A172 (cell line): ENCODE results near the gene FADS3. TPM values are rescaled to one million over a fixed set of nuclear protein-coding genes. Genes with fewer than 3 reads are reported as not detected.

Experiments used
- DNase-seq: peaks from one replicate; pipeline ENCODE4 v3.0.0-alpha.2; 2015; ENCODE audit warnings: low spot score
- total RNA-seq: library from RNA; depleted of rRNA; stranded (reverse); fragments of >200 nt; shearing (Covaris generic); gene quantifications from 2 replicates; pipeline ENCODE4 v1.2.3, GENCODE V29; 2014

Gene FADS3
- total RNA-seq, 1 experiment from 2014 or later, result 139 TPM

GRCh38 chr11:61860054-61860903, 31.1 kb downstream of the FADS3 start:
- peak; percentile 71 for DNase-seq

- no peak for DNase-seq
These were observed 35.2 kb downstream of the FADS3 start for GRCh38 chr11:61855939-61856680.

GRCh38 chr11:61854966-61855714, 36.2 kb downstream of the FADS3 start:
- DNase-seq, result no peak

- no peak for DNase-seq
These were observed 37.0 kb downstream of the FADS3 start for GRCh38 chr11:61854206-61854895.

- no peak for DNase-seq
These were observed 37.6 kb downstream of the FADS3 start for GRCh38 chr11:61853698-61854169.

DNA sequence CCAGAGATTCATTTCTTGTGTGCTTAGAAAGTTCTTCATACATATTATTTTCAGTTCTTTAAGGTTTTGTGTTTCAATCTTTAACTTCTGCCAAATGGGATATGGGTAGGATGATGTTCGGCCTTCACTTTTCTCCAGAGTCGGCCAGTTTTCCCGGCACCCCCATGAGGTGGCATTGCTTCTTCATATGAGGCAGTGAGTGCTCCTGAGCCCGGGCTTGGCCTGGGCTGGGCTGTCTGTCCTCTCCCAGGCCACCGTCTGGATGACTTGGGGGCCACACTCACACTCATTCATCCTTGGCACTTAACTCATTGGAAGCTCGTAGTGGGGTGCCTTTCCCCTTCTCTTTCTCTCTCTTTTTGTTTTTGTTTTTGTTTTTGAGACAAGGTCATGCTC, 39.4 kb downstream of the FADS3 start:
- DNase-seq, result no peak

DNA sequence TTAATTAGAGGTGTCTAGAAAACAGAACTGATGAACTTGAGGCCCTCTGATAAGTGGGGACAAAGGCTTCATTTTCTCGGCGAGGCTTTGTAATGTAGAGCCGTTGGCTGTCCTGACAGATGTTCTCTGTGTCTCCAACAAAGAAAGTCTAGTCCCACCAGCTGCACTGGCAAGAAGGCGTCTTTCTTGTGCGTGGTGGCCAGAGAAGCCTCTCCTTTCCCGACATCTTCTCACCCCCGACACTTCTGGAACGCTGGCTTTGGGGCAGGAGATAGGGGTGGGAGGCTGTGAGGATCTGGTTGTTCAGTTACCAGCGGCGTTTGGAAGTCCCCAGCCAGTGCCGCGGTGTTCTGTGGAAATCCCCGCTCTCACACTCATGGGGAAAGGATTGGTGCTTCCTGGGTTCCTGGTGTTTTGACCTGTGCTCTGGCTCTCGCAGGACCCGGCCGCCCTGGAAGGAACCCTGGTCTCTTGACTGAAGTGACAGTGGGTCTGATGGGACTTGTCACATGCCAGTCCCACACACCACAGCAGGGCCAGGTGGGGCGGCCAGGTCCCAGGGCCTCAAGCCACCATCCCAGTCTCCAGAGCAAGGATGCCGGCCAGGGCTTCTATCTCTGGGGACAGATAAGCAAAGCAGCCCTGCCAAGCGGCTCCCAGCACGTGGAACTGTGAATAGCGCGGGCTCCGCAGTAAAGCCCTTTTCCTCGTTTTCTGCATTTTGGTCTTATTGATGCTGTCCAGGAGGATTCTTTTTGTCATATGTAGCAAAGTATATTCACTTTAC, 40.0 kb downstream of the FADS3 start:
- DNase-seq, result no peak

DNA sequence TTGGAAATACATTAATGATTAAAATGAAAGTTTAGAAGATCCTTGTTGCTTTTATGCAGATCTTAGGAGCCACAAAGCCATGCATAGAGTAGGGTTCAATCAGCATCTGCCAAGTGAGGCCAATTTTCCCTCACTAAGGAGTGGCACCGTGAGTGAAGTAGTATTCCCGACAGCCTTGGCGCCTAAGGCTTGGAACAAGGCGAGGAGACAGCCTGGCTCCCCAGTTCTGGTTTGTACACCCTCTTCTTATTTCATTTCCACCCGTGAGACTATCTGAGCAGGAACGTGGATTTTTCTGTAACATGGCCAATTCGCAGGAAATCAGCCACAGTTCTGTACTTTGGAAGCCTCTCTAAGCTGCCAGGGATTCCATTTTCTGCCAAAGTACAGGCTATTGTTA, 40.7 kb downstream of the FADS3 start:
- no peak for DNase-seq

GRCh38 chr11:61848631-61849030, 42.7 kb downstream of the FADS3 start:
- DNase-seq, result no peak

GRCh38 chr11:61847914-61848581, 43.3 kb downstream of the FADS3 start:
- no peak for DNase-seq

- no peak for DNase-seq
These were observed 44.9 kb downstream of the FADS3 start for GRCh38 chr11:61846362-61847020.

GRCh38 chr11:61844909-61845565, 46.3 kb downstream of the FADS3 start:
- DNase-seq, result no peak

GRCh38 chr11:61842528-61842820, 48.9 kb downstream of the FADS3 start:
- DNase-seq, result no peak

DNA sequence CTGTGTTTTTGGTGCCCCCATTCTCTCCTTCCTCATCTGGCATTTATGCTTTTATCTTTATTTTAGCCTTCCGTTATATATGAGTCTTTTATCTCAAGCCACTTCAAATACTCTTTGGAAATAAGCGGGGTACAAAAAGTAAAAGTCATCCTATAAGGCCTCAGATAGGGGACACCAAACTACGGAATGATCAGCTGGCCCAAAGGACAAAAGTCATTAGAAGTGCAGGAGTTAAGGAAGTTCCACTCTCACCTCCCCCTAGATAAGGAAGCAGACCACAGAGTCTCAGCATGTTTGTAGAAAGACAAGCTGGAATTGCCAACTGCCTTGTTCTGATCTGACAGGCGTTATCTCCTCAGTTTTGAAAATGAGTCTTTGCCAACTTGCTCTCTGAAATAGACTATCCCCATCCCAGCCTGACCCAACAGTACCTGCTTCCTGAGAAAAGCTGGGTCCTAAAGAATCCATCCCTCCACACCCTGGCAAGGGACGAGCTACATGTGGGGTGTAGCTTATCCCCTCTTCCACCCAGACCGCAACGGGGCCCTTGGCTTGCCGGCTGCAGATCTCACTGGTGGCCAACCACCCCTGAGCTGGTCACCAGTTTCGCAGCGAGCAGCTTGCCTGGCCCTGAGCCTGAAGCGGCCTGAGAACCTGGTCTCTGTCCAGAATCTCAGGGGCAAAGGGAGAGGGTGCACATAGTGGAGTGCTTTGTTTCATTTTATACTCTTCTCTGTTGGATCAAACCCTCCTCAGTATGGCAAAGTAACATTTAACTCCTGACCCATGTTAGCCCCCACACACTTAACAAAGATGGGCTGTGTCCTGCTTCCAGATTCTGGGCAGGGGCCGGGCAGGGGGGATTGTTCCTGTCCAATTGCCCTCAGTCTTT, 49.5 kb downstream of the FADS3 start:
- no peak for DNase-seq

- DNase-seq, result no peak
These were observed 51.0 kb downstream of the FADS3 start for GRCh38 chr11:61840371-61840770.

- no peak for DNase-seq
These were observed 51.6 kb downstream of the FADS3 start for GRCh38 chr11:61839742-61840141.

DNA sequence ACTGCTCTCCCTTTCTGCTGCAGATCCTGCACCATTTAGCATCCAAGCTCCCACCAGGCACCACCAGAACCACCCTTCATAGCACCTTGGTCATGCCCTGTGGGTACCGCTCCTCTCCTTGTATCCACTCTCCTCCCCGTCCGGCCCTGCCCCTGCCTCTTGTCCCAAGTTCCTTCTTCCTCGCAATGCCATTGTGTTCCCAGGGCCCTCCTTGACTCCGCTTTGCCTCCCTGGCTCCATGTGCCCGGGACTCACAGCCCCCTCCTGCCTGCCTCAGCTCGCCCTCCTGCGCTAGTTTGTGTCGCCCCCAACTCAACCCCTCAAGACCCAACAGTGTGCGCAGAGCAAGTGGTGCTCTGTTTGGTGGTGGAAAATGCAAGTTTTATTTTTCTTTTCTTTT, 52.4 kb downstream of the FADS3 start:
- DNase-seq, result no peak

- no peak for DNase-seq
These were observed 52.8 kb downstream of the FADS3 start for GRCh38 chr11:61838501-61838900.
